Measurements from ENCODE around the gene SPATA9.
"Not testable (repeated sequence)": the region's sequence is repeated elsewhere in the genome, so short reads cannot be mapped to it uniquely, and the experiment has no call there.

The SPATA9 gene

DNA sequence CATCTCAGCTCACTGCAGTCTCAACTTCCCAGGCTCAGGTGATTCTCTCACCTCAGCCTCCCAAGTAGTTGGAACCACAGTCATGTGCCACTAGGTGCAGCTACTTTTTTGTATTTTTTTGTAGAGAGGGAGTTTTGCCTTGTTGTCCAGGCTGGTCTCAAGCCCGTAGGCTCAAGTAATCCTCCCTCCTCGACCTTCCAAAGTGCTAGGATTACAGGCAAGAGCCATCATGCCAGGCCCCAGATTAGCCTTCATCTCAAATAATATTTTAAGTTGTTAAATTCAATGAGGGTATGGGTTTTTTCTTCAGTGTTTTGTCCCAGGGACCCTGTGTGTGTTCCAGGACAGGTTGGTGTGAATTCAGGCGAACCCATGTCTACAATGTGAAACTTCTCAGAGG lies 48.7 kb downstream of the SPATA9 start:
- Mint-ChIP-seq H3K9me3 (no peaks in the 10 kb centered on the region), H3K27ac (no peak overlapping the region), H3K4me1 (ENCODE audit: low read depth in 2 of 2) (peaks cover 9 to 15% of the 10 kb centered on the region in 2 donors), H3K27me3 (peaks cover 17 to 21% of the 10 kb centered on the region in 2 donors), H3K4me3 (no peak overlapping the region), H3K36me3 (ENCODE audit: insufficient read depth) (peaks cover 6% of the 10 kb centered on the region)
- DNase-seq (no peak), ATAC-seq (replicated peaks) (no peak)

DNA sequence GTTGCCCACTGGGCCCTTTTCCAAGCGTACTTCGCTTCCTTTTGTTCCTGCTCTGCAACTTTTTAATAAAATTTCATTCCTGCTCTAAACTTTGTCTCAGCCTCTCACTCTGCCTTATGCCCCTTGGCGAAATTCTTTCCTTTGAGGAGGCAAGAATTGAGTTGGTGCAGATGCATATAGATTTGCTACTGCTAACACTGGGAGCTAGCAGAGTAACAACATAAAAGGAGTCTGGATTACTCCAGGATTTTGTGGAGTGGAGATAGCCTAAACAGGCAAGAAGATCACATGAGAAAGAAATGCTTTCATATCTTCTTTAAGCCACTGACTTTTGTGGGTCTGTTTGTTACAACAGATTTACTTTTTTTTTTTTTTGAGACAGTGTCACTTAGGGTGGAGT lies 49.1 kb downstream of the SPATA9 start:
- Mint-ChIP-seq H3K27ac (no peak overlapping the region), H3K27me3 (peaks cover 14 to 16% of the 10 kb centered on the region in 2 donors), H3K4me3 (no peak overlapping the region), H3K9me3 (no peaks in the 10 kb centered on the region), H3K4me1 (ENCODE audit: low read depth in 2 of 2) (peaks cover 9 to 15% of the 10 kb centered on the region in 2 donors), H3K36me3 (ENCODE audit: insufficient read depth) (peaks cover 6% of the 10 kb centered on the region)
- DNase-seq (no peak), ATAC-seq (replicated peaks) (no peak)

DNA sequence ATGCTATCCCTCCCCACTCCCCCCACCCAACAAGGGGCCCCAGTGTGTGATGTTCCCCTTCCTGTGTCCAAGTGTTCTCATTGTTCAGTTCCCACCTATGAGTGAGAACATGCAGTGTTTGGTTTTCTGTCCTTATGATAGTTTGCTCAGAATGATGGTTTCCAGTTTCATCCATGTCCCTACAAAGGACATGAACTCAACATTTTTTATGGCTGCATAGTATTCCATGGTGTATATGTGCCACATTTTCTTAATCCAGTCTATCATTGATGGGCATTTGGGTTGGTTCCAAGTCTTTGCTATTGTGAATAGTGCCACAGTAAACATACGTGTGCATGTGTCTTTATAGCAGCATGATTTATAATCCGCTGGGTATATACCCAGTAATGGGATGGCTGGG lies 49.8 kb downstream of the SPATA9 start:
- H3K4me3 Mint-ChIP-seq; DNase-seq; ATAC-seq (replicated peaks); H3K9me3 Mint-ChIP-seq; H3K27me3 Mint-ChIP-seq; H3K27ac Mint-ChIP-seq; H3K36me3 Mint-ChIP-seq (ENCODE audit: insufficient read depth): not testable (repeated sequence)
- peaks cover 9 to 15% of the 10 kb centered on the region in 2 donors for H3K4me1 Mint-ChIP-seq (ENCODE audit: low read depth in 2 of 2)

DNA sequence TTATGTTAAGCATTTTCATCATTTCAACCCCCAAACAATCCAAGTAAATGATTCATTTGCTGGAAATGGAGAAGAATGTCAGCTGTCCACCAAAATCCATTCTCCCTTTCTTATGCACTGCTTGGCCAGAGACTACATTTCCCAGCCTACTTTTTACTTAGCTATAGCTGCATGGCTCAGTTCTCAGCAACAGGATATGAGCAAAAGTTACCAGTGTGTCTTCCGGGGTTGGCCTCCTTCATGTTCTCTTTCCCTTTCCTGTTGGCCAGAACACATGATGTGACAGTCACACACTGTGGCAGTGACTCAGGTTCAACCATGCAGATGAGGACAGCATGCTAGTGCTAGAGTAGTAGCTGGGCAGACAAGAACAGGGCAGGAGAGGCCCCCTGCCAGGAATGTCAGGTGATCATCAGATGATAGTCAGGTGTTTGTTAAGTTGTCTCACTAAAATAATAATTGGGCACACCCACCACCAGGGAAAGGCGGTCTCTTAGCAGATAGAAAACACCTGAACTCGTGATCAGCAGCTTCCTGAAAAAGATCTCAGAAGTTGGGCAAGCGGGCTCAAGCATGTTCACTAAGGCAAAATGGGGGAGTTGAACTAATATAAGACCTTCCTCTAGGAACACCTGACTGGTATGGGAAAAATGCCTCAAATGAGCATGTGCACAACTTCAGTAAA lies 50.7 kb downstream of the SPATA9 start:
- H3K4me3 Mint-ChIP-seq: peak overlapping the region in 1 of 2 donors; percentile 46

DNA sequence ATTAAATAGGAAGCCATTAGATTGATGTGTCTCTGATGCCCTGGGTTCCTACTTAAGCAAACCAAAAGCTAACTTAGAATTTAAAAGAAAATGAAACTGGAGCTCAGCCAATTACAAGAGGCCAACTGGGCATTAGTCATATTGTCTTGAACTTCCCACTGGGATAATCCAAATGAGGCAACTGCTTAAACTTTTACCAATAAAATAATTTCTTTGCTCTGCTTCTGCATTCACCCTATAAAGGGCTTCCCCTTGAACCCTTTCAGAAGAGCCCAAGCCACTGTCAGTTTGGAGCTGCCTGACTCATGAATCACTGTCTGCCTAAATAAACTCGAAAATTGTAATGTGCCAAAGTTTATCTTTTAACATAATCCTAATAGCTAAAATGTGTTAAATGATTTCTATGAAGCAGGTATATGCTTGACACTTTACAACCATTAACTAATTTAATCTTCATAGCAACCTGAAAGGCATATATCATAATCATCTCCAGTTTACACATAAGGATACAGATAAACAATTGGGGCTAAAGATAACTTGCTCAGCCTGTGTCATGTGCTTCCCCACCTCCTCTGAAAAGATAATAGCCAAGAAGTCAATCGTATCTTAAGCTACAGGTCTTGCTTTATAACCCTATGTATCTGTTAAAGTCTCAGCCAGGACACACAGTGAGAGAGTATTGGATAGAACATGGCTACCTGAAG lies 51.4 kb downstream of the SPATA9 start:
- Mint-ChIP-seq H3K4me3 (peak overlapping the region in 1 of 2 donors; percentile 46), H3K9me3 (no peaks in the 10 kb centered on the region), H3K36me3 (ENCODE audit: insufficient read depth) (peaks cover 6% of the 10 kb centered on the region), H3K27me3 (peaks cover under 1 to 2% of the 10 kb centered on the region in 2 donors), H3K27ac (peak overlapping the region; percentile 59 to 93), H3K4me1 (ENCODE audit: low read depth in 2 of 2) (peaks cover 9 to 15% of the 10 kb centered on the region in 2 donors)
- DNase-seq (no peak), ATAC-seq (replicated peaks) (no peak)

More for the DNA sequence above, 50.7 kb downstream of the SPATA9 start:
- Mint-ChIP-seq H3K4me1 (ENCODE audit: low read depth in 2 of 2) (peaks cover 9 to 15% of the 10 kb centered on the region in 2 donors), H3K27ac (peak overlapping the region; percentile 59 to 93), H3K27me3 (peaks cover 6 to 9% of the 10 kb centered on the region in 2 donors), H3K9me3 (no peaks in the 10 kb centered on the region), H3K36me3 (ENCODE audit: insufficient read depth) (peaks cover 6% of the 10 kb centered on the region)
- DNase-seq (peak; percentile 46 to 56 (median 52)), ATAC-seq (replicated peaks) (peak; percentile 99)

DNA sequence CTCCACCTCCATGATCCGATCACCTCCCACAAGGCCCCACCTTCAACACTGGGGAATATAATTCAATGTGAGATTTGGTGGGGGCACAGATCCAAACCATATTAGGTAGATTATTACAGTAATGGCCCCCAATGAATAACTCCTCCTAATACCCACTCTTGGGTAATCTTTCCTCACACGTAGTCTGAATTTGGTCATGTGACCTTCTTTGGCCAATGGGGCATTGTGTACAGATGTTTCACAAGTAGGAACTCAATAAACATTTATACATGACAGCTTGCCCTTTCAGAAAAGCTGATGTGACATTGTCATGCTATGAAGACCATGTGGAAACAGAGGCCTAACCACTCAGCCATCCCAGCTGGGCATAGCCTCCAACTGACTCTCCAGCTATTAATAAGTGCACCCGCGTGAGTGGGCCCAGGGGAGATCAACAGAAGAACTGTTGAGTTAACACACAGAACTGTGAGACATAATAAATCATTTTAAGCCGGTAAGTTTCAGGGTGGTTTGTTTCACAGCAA lies 52.3 kb downstream of the SPATA9 start:
- no peak for ATAC-seq (replicated peaks)
- H3K27me3 Mint-ChIP-seq: no peaks in the 10 kb centered on the region
- no peaks in the 10 kb centered on the region for H3K9me3 Mint-ChIP-seq
- peak overlapping the region in 1 of 2 donors; percentile 35 for H3K27ac Mint-ChIP-seq
- no peak for DNase-seq
- H3K4me1 Mint-ChIP-seq (ENCODE audit: low read depth in 2 of 2): peaks cover 9 to 15% of the 10 kb centered on the region in 2 donors
- H3K36me3 Mint-ChIP-seq (ENCODE audit: insufficient read depth): peaks cover 6% of the 10 kb centered on the region
- H3K4me3 Mint-ChIP-seq: no peak overlapping the region

DNA sequence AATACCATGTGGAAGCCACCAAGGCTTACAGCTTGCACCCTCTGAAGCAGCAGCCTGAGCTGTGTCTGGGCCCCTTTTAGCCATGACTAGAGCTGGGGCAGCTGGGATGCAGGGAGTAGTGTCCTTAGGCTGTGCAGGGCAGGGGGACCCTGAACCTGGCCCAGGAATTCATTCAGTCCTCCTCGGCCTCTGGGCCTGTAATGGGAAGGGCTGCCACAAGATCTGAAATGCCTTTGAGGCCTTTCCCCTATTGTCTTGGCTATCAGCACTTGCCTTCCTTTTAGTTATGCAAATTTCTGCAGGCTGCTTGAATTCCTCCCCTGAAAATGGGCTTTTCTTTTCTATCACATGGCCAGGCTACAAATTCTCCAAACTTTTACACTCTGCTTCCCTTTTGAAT lies 53.9 kb downstream of the SPATA9 start:
- Mint-ChIP-seq H3K27ac (no peak overlapping the region), H3K27me3 (no peaks in the 10 kb centered on the region), H3K4me3 (no peak overlapping the region), H3K36me3 (ENCODE audit: insufficient read depth) (peaks cover 6% of the 10 kb centered on the region), H3K9me3 (no peaks in the 10 kb centered on the region), H3K4me1 (ENCODE audit: low read depth in 2 of 2) (peaks cover 9 to 15% of the 10 kb centered on the region in 2 donors)
- ATAC-seq (replicated peaks) (no peak), DNase-seq (no peak)

DNA sequence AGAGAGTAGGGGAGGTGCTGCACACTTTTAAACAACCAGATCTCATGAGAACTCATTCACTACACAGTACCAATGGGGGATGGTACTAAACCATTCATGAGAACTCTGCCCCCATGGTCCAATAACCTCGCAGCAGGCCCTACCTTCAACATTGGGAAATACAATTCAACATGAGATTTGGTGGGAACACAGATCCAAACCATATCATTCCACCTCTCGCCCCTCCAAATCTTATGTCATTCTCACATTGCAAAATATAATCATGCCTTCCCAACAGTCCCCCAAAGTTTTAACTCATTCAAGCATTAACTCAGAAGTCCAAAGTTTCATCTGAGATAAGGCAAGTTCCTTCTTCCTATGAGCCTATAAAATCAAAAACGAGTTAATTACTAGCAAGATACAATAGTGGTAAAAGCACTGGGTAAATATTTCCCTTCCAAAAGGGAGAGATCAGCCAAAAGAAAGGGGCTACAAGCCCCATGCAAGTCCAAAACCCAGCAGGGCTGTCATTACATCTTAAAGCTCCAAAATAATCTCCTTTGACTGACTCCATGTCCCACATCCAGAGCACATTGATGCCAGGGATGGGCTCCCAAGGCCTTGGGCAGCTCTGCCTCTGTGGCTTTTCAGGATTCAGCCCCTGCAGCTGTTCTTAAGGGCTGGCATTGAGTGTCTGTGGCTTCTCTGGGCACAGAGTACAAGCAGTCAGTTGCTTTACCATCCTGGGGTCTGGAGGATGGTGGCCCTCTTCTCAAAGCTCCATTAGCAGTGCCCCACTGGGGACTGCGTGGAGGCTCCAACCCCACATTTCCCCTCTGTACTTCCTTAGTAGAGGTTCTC lies 54.6 kb downstream of the SPATA9 start:
- Mint-ChIP-seq H3K27ac (no peak overlapping the region), H3K27me3 (no peaks in the 10 kb centered on the region), H3K4me3 (no peak overlapping the region), H3K9me3 (no peaks in the 10 kb centered on the region), H3K36me3 (ENCODE audit: insufficient read depth) (peaks cover 6% of the 10 kb centered on the region), H3K4me1 (ENCODE audit: low read depth in 2 of 2) (peaks cover 9 to 18% of the 10 kb centered on the region in 2 donors)
- DNase-seq (no peak), ATAC-seq (replicated peaks) (no peak)

DNA sequence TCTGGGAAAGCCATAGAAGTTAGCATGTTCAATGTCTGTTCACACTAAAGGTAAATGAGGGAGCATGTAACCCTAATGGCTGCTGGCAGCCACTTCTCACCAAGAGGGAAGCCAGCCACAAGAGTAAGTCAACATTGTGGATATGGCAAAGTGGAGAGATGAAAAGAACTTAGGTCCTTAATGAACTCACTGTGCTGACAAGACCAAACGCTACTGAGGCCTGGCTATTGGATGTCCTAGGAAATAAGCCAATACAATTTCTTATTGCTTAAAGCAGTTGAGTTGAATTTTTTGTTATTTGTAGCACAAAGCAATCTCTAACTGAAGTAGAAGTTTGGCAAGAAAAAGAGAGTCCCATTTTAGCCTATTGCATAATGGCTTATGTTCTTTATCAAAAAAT lies 56.1 kb downstream of the SPATA9 start:
- H3K36me3 Mint-ChIP-seq (ENCODE audit: insufficient read depth): peaks cover 3% of the 10 kb centered on the region
- no peak overlapping the region for H3K4me3 Mint-ChIP-seq
- DNase-seq (no peak), ATAC-seq (replicated peaks) (no peak)
- no peaks in the 10 kb centered on the region for H3K9me3 Mint-ChIP-seq
- peaks cover 12 to 20% of the 10 kb centered on the region in 2 donors for H3K4me1 Mint-ChIP-seq (ENCODE audit: low read depth in 2 of 2)
- H3K27me3 Mint-ChIP-seq: no peaks in the 10 kb centered on the region
- no peak overlapping the region for H3K27ac Mint-ChIP-seq

DNA sequence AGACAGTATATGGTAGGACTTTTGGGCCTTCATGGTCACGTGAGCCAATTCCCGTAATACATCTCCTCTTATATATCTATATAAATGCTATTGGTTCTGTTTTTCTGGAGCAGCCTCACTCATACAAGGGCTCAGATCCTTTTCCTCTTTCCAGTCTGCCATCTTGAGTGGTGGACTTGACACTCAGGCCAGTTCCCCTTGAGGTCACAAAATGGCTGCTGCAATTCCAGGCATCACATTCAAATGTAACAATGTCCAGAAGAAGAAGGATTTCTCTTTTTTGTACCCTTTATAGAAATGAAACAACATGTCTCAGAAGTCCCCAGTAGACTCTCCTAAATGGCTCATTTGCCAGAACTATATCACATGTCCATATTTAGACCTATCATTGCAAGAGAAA lies 58.4 kb downstream of the SPATA9 start:
- no peak for ATAC-seq (replicated peaks)
- peaks cover 3% of the 10 kb centered on the region for H3K36me3 Mint-ChIP-seq (ENCODE audit: insufficient read depth)
- H3K27me3 Mint-ChIP-seq: no peaks in the 10 kb centered on the region
- no peak overlapping the region for H3K4me3 Mint-ChIP-seq
- peaks cover 22 to 25% of the 10 kb centered on the region in 2 donors for H3K4me1 Mint-ChIP-seq (ENCODE audit: low read depth in 2 of 2)
- no peaks in the 10 kb centered on the region for H3K9me3 Mint-ChIP-seq
- DNase-seq: no peak
- no peak overlapping the region for H3K27ac Mint-ChIP-seq

DNA sequence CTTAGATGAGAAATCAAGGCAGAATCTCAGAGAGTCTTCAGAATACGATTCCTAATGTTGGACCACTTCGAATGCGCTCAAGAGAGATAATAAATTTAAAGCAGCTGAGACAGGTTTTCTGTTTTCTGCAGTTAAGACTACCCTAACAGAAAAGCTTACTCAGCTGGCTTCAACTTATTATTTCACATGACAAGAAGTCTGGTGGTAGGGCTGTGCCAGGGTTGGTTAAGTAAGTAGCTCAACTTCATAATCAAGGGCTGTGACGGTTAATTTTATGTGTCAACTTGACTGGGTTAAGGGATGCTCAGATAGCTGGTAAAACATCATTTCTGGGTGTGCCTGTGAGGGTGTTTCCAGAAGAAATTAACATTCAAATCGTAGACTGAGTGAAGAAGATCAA lies 59.1 kb downstream of the SPATA9 start:
- ATAC-seq (replicated peaks) (no peak), DNase-seq (no peak)
- Mint-ChIP-seq H3K27me3 (no peaks in the 10 kb centered on the region), H3K9me3 (no peaks in the 10 kb centered on the region), H3K36me3 (ENCODE audit: insufficient read depth) (peaks cover 3% of the 10 kb centered on the region), H3K4me1 (ENCODE audit: low read depth in 2 of 2) (peaks cover 23 to 26% of the 10 kb centered on the region in 2 donors), H3K4me3 (no peak overlapping the region), H3K27ac (peak overlapping the region in 1 of 2 donors; percentile 56)

DNA sequence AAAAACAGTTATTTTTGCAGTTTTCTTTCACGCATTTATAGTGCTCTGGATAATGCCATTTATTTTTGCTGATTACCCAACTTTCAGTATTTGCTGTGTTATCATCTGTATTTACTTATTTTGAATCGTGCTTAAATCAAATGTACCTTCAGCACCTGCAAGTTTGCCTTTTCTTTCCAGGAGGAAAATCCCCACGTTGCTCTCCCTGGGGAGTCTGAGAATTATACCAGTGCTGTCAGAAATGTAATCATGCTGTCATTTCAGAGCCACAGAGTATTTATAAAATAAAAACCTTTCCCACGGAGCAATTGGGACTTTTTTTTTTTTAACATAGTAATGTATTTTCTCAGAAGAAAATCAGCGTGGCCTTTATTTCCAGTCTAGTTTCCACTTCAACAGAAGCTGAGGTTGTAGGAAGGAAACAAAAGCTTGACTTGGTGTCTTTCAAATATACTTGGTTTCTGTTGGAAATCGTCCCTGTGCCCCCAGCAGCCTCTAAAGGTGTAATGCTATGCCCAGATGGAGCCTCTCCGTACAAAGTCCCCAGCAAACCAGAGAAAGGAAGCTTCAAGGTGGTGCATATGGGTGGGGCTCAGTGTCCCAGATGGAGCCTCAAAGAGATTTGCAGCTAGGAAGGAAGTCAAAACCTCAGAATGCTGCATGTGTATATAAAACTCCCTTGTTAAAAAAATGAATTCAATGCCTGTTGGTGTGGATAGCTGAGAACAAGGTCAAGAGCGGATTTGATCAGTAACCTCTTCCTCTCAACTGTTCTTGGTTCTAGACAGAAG lies 60.8 kb downstream of the SPATA9 start:
- Mint-ChIP-seq H3K4me3 (peak overlapping the region; percentile 82 to 86), H3K9me3 (no peaks in the 10 kb centered on the region), H3K27me3 (no peaks in the 10 kb centered on the region), H3K27ac (peak overlapping the region; percentile 46 to 73), H3K4me1 (ENCODE audit: low read depth in 2 of 2) (peaks cover 23 to 30% of the 10 kb centered on the region in 2 donors), H3K36me3 (ENCODE audit: insufficient read depth) (peaks cover 3% of the 10 kb centered on the region)
- DNase-seq (peak in 2 of 3 experiments; percentile 21 to 23), ATAC-seq (replicated peaks) (peak; percentile 61)
